Measurements from ENCODE around the gene RAVER2. TPM values are rescaled to one million over a fixed set of nuclear protein-coding genes. Genes with fewer than 3 reads are reported as not detected.

RAVER2 gene
- total RNA-seq, 1 experiment from 2014 or later = 20.3 TPM

DNA sequence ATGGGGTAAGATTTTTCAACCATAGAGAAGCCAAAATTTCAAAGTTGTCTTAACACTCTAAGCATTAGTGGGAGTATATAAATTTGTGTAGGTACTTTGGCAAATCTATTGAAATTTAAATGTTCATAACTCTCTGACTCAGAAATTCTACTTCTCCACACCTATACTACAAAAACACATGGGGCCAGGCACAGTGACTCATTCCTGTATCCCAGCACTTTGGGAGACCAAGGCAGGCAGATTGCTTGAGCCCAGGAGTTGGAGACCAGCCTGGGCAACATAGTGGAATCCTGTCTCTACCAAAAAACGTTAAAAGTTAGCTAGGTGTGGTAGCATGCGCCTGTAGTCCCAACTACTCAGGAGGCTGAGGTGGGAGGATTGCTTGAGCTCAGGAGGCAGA, 41.3 kb upstream of the RAVER2 start:
- Mint-ChIP-seq H3K36me3 (no peaks in the 10 kb centered on the region), H3K4me1 (peaks cover 11% of the 10 kb centered on the region), H3K9me3 (peaks cover 6% of the 10 kb centered on the region), H3K27ac (no peak overlapping the region), H3K27me3 (ENCODE audit: low read depth) (no peaks in the 10 kb centered on the region; the same call in 1 of the 2 replicates), H3K4me3 (no peak overlapping the region)
- TF ChIP-seq, protein P1, sequence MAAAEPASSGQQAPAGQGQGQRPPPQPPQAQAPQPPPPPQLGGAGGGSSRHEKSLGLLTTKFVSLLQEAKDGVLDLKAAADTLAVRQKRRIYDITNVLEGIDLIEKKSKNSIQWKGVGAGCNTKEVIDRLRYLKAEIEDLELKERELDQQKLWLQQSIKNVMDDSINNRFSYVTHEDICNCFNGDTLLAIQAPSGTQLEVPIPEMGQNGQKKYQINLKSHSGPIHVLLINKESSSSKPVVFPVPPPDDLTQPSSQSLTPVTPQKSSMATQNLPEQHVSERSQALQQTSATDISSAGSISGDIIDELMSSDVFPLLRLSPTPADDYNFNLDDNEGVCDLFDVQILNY (CRISPR knock-in tag; IDR thresholded peaks at IDR 0.05) = no peak
- TF ChIP-seq, protein P2, sequence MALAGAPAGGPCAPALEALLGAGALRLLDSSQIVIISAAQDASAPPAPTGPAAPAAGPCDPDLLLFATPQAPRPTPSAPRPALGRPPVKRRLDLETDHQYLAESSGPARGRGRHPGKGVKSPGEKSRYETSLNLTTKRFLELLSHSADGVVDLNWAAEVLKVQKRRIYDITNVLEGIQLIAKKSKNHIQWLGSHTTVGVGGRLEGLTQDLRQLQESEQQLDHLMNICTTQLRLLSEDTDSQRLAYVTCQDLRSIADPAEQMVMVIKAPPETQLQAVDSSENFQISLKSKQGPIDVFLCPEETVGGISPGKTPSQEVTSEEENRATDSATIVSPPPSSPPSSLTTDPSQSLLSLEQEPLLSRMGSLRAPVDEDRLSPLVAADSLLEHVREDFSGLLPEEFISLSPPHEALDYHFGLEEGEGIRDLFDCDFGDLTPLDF (CRISPR knock-in tag; IDR thresholded peaks at IDR 0.05) = no peak
- TF ChIP-seq ZNF423 (CRISPR knock-in tag; IDR thresholded peaks at IDR 0.05) (no peak), AFF4 (CRISPR knock-in tag; IDR thresholded peaks at IDR 0.05; ENCODE audit: borderline replicate concordance) (no peak), ZNF317 (CRISPR knock-in tag; IDR thresholded peaks at IDR 0.05; ENCODE audit: borderline replicate concordance, low read depth) (no peak), SMAD4 (CRISPR knock-in tag; IDR thresholded peaks at IDR 0.05) (no peak), GABPB1 (CRISPR knock-in tag; IDR thresholded peaks at IDR 0.05) (no peak), GTF2I (CRISPR knock-in tag; conservative IDR thresholded peaks at IDR 0.05) (no peak), EMX1 (CRISPR knock-in tag; IDR thresholded peaks at IDR 0.05) (no peak), RELA (CRISPR knock-in tag; IDR thresholded peaks at IDR 0.05; ENCODE audit: borderline replicate concordance) (no peak), MXD4 (CRISPR knock-in tag; IDR thresholded peaks at IDR 0.05; ENCODE audit: borderline replicate concordance) (no peak), JAZF1 (CRISPR knock-in tag; IDR thresholded peaks at IDR 0.05) (no peak), TP53 (CRISPR knock-in tag; IDR thresholded peaks at IDR 0.05) (no peak), NR1H2 (CRISPR knock-in tag; IDR thresholded peaks at IDR 0.05) (no peak), ZNF416 (CRISPR knock-in tag; IDR thresholded peaks at IDR 0.05) (no peak)
- TF ChIP-seq, protein P3, sequence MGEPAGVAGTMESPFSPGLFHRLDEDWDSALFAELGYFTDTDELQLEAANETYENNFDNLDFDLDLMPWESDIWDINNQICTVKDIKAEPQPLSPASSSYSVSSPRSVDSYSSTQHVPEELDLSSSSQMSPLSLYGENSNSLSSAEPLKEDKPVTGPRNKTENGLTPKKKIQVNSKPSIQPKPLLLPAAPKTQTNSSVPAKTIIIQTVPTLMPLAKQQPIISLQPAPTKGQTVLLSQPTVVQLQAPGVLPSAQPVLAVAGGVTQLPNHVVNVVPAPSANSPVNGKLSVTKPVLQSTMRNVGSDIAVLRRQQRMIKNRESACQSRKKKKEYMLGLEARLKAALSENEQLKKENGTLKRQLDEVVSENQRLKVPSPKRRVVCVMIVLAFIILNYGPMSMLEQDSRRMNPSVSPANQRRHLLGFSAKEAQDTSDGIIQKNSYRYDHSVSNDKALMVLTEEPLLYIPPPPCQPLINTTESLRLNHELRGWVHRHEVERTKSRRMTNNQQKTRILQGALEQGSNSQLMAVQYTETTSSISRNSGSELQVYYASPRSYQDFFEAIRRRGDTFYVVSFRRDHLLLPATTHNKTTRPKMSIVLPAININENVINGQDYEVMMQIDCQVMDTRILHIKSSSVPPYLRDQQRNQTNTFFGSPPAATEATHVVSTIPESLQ (CRISPR knock-in tag; IDR thresholded peaks at IDR 0.05) = no peak
- TF ChIP-seq, protein P4, sequence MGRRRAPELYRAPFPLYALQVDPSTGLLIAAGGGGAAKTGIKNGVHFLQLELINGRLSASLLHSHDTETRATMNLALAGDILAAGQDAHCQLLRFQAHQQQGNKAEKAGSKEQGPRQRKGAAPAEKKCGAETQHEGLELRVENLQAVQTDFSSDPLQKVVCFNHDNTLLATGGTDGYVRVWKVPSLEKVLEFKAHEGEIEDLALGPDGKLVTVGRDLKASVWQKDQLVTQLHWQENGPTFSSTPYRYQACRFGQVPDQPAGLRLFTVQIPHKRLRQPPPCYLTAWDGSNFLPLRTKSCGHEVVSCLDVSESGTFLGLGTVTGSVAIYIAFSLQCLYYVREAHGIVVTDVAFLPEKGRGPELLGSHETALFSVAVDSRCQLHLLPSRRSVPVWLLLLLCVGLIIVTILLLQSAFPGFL (CRISPR knock-in tag; IDR thresholded peaks at IDR 0.05; ENCODE audit: borderline replicate concordance) = no peak
- DNase-seq (ENCODE audit: low spot score) = no peak
- ChIA-PET CTCF (no interaction called here), POLR2A (no interaction called here)
- ATAC-seq = no peak

DNA sequence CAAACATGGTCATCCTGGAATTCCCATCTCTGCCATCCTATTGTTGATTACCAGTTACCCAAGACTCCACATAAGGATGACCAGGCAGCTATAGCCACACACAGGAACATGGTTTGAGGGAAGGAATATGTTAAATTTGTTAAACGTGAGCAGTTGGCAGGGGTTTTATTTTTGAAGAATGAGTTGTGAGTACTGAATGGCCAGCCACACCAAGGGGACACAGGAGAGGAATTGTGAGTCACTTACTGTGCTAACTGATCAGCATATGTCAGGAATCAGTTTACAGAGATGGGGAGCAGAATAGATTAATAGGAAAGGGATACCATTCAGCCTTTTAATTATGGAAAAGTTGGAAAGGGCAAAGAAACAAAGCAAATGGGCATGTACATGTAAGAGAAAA, 39.3 kb upstream of the RAVER2 start:
- Mint-ChIP-seq H3K27me3 (ENCODE audit: low read depth) (no peaks in the 10 kb centered on the region), H3K36me3 (no peaks in the 10 kb centered on the region), H3K4me1 (0 out of 2 replicates have a peak, but pooled peaks cover 2% of the 10 kb centered on the region), H3K9me3 (peaks cover 6% of the 10 kb centered on the region), H3K4me3 (no peak overlapping the region), H3K27ac (no peak overlapping the region)
- CTCF ChIA-PET = no interaction called here
- ATAC-seq (no peak), DNase-seq (ENCODE audit: low spot score) (no peak)
- POLR2A ChIA-PET = no interaction called here
- no peak for TF ChIP-seq SOX15 (CRISPR knock-in tag; IDR thresholded peaks at IDR 0.05)
